GM10847 (cell line): Measurements from ENCODE around the gene EMID1.

Source experiments
- POLR2A ChIP-seq: IDR thresholded peaks from 2 replicates; pipeline ENCODE4 v1.6.1; 2011; ENCODE audit not compliant: insufficient read length; ENCODE audit errors: extremely low read depth

The EMID1 gene

GRCh38 chr22:29205594-29206371 is at the start of gene EMID1:
EMID1 (plus strand) TSS chr22:29205896; CDS start chr22:29206039, 143 bp downstream.
- TF ChIP-seq POLR2A = no peak

GRCh38 chr22:29155966-29156365 is 49.7 kb upstream of the EMID1 start:
- TF ChIP-seq POLR2A = no peak

DNA sequence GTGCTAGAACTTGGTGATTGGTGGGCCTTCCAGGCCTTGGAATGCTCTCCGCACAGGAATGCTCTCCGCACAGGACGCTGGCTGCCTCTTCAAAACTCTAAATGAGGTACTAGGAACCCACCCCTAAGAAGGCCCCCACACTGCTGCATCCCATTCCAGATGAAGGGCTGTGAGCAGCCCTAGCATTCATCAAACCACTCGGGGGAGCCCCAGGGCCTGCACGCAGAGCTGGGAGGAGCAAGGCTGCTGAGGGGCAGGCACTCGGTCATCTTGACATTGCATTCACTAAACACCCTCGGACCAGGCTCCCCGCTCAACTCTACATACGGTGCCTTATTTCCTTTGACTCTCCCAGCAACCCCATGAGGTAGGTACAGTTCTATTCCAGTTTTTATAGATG is 49.2 kb upstream of the EMID1 start:
- no peak for TF ChIP-seq POLR2A

DNA sequence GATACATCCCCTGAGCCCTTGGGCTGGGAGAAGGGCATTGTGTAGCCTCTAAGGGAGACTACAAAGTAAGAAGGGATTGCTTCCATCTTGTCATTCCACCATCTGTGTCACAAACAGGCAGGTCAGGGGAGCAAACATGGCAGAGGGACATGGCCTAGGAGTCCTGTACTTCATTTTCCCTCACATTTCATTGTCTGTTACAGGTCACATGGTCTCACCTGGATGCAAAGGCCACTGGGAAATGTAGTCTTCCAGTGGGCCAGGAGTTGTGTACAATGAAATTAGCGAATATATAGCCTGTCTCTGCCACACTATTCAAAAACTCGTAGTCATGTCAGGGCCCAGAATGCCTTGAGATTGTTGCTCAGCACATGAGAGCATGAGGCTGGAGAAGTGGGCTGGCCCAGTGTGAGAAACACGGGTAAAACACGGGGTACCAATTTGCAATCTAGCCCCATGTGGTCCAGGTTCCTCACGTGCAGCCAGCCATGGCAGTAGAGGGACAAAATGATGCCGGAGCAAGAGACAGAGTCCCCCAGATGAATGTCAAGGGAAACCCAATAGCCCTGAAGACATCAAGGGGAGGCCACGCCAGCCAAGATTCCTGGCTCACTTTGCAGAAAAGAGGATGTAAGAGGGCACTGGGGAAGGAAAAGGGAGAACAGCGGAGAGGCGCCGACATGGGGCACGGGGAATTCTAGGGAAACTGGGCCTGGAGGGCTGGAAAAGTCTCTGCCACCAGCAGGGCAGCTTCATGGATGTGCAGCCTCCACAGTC is 47.7 kb upstream of the EMID1 start:
- no peak for TF ChIP-seq POLR2A

GRCh38 chr22:29158546-29158945 is 47.1 kb upstream of the EMID1 start:
- TF ChIP-seq POLR2A = no peak

- TF ChIP-seq POLR2A = no peak
Measured at GRCh38 chr22:29163808-29164207, 41.9 kb upstream of the EMID1 start.

- no peak for TF ChIP-seq POLR2A
Measured at GRCh38 chr22:29165321-29166060, 40.2 kb upstream of the EMID1 start.

GRCh38 chr22:29166180-29166579 is 39.5 kb upstream of the EMID1 start:
- no peak for TF ChIP-seq POLR2A

DNA sequence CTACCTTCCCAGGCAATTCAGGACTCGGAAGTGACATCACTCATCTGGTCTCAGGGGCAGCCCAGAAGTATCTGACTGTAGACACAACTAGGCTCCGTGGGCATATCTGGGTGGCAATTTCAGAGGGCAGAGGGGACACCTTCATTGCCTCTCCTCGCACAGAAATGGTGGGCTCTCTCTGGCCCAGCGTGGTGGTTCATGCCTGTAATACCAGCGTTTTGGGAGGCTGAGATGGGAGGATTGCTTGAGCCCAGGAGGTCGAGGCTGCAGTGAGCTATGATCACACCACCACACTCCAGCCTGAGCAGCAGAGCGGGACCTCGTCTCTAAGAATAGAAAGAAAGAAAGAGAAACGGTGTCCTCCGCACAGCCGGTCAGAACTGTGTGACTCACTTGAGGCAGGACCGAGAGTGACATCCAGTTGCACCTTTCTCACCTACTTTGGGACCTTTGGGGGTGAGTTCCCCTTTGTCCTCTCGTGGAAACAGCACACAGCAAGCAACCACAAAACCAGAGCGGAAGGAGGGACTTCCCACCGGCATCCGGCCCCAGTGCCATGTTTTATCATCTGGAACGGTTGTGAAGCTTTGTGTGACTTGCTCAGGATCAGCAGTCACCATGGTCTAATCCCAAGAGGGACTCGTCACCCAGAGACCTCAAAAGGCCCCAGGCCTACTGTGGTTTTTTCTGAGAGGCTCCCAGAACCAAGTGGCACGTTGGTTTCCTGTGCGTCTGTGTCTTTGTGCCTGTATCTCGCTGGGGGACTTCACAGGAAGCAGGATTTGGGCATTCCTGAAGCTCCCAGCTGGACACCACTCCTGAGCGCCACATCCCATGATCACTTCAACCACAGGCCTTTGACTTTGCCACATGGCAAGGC is 38.4 kb upstream of the EMID1 start:
- no peak for TF ChIP-seq POLR2A

DNA sequence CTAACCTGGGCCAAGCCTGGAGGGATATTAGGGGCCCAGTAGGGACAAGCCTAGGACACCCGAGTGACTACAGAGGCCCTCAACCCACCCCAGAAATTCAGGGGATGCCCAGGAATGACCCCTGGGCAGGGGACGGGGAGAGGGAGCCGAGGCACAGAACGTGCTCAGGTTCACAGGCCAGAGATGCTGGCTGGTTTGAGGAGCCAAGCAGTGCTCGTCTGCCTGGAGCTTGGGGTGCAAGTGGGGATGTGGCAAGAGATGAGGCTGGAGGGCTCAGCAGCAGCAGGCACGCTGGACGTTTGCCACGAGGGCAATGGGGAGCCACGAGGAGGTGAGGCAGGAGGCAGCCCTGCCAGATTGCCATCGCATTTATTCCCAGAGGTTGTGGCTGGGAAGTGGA is 34.0 kb upstream of the EMID1 start:
- no peak for TF ChIP-seq POLR2A

GRCh38 chr22:29172216-29172615 is 33.5 kb upstream of the EMID1 start:
- no peak for TF ChIP-seq POLR2A

- no peak for TF ChIP-seq POLR2A
Measured at GRCh38 chr22:29175312-29175835, 30.3 kb upstream of the EMID1 start.

DNA sequence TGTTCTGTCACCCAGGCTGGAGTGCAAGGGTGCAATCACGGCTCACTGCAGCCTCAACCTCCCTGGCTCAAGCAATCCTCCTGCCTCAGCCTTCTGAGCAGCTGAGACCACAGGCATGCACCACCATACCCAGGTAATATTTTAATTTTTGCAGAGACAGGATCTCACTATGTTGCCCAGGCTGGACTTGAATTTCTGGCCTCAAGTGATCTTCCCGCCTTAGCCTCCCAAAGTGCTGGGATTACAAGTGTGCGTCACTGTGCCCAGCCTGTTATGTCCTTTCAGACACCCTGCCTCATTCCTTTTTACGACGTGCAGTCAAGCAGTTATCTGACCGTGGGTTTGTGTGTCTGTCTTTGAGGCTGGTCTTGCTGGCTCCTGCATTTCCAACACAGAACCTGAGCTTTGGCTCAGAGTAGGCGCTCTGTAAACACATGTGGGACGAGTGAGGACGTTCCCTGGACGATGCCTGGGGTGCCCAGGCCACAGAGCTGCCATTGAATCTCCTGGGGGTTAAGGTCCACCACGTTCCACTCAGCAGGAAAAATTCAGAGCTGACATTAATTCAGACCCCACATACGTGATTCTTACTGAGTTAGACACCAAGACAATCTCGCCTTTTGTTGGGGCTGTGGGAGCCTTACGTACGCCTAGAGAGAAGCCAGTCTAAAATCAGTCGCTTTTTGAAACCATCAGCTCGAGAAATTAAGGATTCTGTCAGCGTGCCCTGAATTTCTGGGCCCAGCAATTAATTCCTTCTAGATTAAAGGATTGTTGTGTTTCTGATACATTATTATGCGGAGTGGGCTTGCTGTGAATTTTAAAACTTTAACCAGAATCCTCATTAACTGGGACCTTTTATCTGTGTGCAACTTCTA is 21.5 kb upstream of the EMID1 start:
- no peak for TF ChIP-seq POLR2A

DNA sequence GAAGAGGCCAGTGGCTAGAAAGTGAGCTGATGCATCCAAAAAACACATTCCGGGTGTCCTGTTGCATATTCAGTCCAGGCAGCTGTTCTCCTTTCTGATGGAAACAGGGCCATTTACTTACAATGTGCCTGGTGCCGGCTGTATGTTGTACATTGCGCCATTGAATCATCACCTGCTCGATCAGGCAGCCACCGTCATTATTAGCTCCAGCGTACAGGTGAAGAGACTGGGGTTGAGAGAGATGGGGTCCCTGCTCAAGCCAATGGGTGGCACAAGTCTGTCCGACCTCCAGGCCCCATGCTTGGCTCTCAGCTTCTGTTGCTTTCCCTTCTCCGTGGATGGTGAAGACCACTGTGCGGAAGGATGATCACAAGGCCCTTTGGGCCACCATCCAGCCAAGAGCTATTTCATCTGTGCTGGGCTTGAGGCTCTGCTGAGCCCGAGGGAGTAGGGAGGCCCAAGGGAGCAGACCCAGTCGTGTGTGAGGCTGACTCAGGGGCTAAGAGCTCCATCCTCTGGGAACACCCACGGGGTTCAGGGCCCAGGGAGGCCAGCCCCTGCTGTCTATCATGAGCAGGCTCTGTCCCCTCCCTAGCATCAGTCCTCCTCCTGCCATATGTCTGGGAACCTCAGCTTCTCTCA is 20.7 kb upstream of the EMID1 start:
- no peak for TF ChIP-seq POLR2A

- no peak for TF ChIP-seq POLR2A
Measured at GRCh38 chr22:29186302-29186701, 19.4 kb upstream of the EMID1 start.
